Hematopoietic multipotent progenitor cell (in vitro differentiated cells): ENCODE results near the gene TSSK3. TPM values are rescaled to one million over a fixed set of nuclear protein-coding genes. Genes with fewer than 3 reads are reported as not detected.

Experiments
- DNase-seq, 3 donors: peaks; one replicate each; pipeline ENCODE4 v3.0.0-alpha.2; 2011 to 2015; ENCODE audit warnings: low read depth in 2 of 3, low spot score in 2 of 3
- total RNA-seq: library from RNA; depleted of rRNA; stranded (reverse); fragments of >200 nt; gene quantifications from one replicate; pipeline ENCODE4 v1.2.3, GENCODE V29; 2012

The TSSK3 gene
- total RNA-seq = 0.27 TPM

- no peak for DNase-seq
These were observed at the start of gene TSSK3, which contains the start of gene FAM229A for GRCh38 chr1:32362474-32363313. Gene TSSK3, plus strand, starts transcription at chr1:32362539. Its CDS starts 163 bp downstream, at chr1:32362702. Gene FAM229A, minus strand, starts transcription at chr1:32362485. Its CDS starts 394 bp downstream, at chr1:32362091.

- DNase-seq = no peak
These were observed 45.4 kb upstream of the TSSK3 start for GRCh38 chr1:32316903-32317277.

- no peak for DNase-seq
These were observed 44.0 kb upstream of the TSSK3 start for GRCh38 chr1:32318127-32318869.

GRCh38 chr1:32321712-32322291 lies 40.5 kb upstream of the TSSK3 start:
- no peak for DNase-seq

GRCh38 chr1:32327204-32327603 lies 35.1 kb upstream of the TSSK3 start:
- no peak for DNase-seq

GRCh38 chr1:32329931-32330466 lies 32.3 kb upstream of the TSSK3 start:
- no peak for DNase-seq

- DNase-seq = no peak
These were observed 31.7 kb upstream of the TSSK3 start for GRCh38 chr1:32330558-32331151.

GRCh38 chr1:32331549-32331948 lies 30.8 kb upstream of the TSSK3 start:
- no peak for DNase-seq

- DNase-seq = no peak
These were observed 29.9 kb upstream of the TSSK3 start for GRCh38 chr1:32332290-32333079.

GRCh38 chr1:32333251-32333963 lies 28.9 kb upstream of the TSSK3 start:
- DNase-seq = no peak

- no peak for DNase-seq
These were observed 28.0 kb upstream of the TSSK3 start for GRCh38 chr1:32334274-32334861.

- DNase-seq = peak; percentile 58 to 62 (median 61)
These were observed 27.3 kb upstream of the TSSK3 start for GRCh38 chr1:32334864-32335534.

- DNase-seq = no peak
These were observed 26.9 kb upstream of the TSSK3 start for GRCh38 chr1:32335535-32335789.

- DNase-seq = peak; percentile 73 to 81 (median 79)
These were observed 26.3 kb upstream of the TSSK3 start, which contains the start of gene MARCKSL1 for GRCh38 chr1:32335790-32336590. Gene MARCKSL1, minus strand, starts transcription at chr1:32336233. Its CDS starts 200 bp downstream, at chr1:32336033.

- DNase-seq = no peak
These were observed 25.8 kb upstream of the TSSK3 start for GRCh38 chr1:32336591-32336932.

GRCh38 chr1:32336963-32337675 lies 25.2 kb upstream of the TSSK3 start:
- peak in 2 of 3 donors; percentile 89 to 92 for DNase-seq
